Measurements from ENCODE around the gene TRMT10A. TPM values are rescaled to one million over a fixed set of nuclear protein-coding genes. Genes with fewer than 3 reads are reported as not detected.

Gene TRMT10A
- total RNA-seq, 3 donors from 2014 or later (not counting 1 experiment from before 2014, with no cell fraction given), result 1.6 to 2.6 (median 2.2) TPM

DNA sequence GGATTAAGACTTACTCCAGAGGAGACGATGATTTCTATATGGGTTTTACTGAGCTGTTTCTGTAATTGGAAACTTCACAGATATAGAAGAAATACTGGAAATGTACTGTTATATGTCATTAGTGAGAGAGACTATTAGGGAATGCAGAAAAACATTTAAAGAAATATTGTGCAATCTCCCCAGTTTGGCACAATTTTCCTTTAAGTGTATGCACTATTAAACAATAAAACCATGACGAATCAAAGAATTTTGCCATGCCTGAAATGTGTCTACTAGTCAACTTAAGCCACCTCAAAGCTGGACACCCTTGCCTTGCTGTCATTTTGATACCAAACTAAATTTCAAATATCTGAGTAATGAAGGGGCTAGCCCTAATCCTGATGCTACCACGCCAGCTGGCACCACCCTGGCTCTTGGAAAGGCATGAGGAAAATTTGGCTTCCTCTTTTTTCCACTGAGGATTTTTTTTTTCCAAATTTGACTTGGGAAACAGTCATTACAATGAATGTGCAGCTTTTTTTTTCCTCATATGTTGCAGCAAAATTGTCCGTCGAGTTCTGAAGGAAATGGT is 46.9 kb upstream of the TRMT10A start:
- DNase-seq (no peak), ATAC-seq (no peak)
- Mint-ChIP-seq H3K27me3 (ENCODE audit: low read depth in 2 of 2) (peaks cover 6 to 27% of the 10 kb centered on the region in 2 donors), H3K4me1 (no peaks in the 10 kb centered on the region), H3K36me3 (no peaks in the 10 kb centered on the region), H3K27ac (no peak overlapping the region), H3K4me3 (no peak overlapping the region), H3K9me3 (no peaks in the 10 kb centered on the region)
- H3K36me3 ChIP-seq (ENCODE audit: control insufficient read depth, insufficient read depth, low read length), result no peaks in the 10 kb centered on the region
- no peaks in the 10 kb centered on the region for H3K27me3 ChIP-seq (ENCODE audit: control insufficient read depth, insufficient read depth, low read length)
- no peak overlapping the region for H3K4me3 ChIP-seq (ENCODE audit: low read length)
- H3K27ac ChIP-seq (ENCODE audit: low read length), result no peak overlapping the region
- TF ChIP-seq, protein P1, sequence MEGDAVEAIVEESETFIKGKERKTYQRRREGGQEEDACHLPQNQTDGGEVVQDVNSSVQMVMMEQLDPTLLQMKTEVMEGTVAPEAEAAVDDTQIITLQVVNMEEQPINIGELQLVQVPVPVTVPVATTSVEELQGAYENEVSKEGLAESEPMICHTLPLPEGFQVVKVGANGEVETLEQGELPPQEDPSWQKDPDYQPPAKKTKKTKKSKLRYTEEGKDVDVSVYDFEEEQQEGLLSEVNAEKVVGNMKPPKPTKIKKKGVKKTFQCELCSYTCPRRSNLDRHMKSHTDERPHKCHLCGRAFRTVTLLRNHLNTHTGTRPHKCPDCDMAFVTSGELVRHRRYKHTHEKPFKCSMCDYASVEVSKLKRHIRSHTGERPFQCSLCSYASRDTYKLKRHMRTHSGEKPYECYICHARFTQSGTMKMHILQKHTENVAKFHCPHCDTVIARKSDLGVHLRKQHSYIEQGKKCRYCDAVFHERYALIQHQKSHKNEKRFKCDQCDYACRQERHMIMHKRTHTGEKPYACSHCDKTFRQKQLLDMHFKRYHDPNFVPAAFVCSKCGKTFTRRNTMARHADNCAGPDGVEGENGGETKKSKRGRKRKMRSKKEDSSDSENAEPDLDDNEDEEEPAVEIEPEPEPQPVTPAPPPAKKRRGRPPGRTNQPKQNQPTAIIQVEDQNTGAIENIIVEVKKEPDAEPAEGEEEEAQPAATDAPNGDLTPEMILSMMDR (IDR thresholded peaks at IDR 0.05), result no peak
- no peaks in the 10 kb centered on the region for H3K9me3 ChIP-seq (ENCODE audit: control insufficient read depth, insufficient read depth, low read length)
- 91% methylated on average over 5 of the region's 5 CpGs for WGBS (ENCODE audit: insufficient coverage)
- H3K4me1 ChIP-seq (ENCODE audit: control insufficient read depth, insufficient read depth, low read length), result no peaks in the 10 kb centered on the region
- intact Hi-C loops (cut with micrococcal nuclease), result no loop called here

DNA sequence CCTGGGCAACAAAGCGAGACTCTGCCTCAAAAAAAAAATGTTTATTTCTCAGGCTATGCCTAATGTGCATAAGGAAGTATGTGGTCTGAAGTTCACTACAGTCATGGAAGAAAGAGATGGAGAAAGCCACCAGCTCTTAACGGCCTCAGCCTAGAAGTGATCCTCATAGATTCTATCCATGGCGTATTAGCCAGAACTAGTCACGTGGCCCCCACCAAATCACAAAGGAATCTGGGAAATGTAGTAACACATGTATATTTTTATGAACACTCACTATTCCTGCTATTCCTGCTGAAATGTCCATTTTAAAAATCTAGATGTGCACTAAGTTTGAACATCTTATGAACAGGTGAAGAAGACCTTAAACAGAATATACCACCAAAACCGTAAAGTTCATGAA is 44.6 kb upstream of the TRMT10A start:
- TF ChIP-seq, protein P1 (IDR thresholded peaks at IDR 0.05), result no peak
- no peaks in the 10 kb centered on the region for H3K36me3 Mint-ChIP-seq
- no peaks in the 10 kb centered on the region for H3K4me1 Mint-ChIP-seq
- H3K36me3 ChIP-seq (ENCODE audit: control insufficient read depth, insufficient read depth, low read length), result no peaks in the 10 kb centered on the region
- no peak overlapping the region for H3K27ac Mint-ChIP-seq
- H3K27me3 Mint-ChIP-seq (ENCODE audit: low read depth in 2 of 2), result peaks cover 12 to 38% of the 10 kb centered on the region in 2 donors
- H3K4me1 ChIP-seq (ENCODE audit: control insufficient read depth, insufficient read depth, low read length), result no peaks in the 10 kb centered on the region
- ATAC-seq, result no peak
- H3K9me3 Mint-ChIP-seq, result no peaks in the 10 kb centered on the region
- no peak for DNase-seq
- no peak overlapping the region for H3K4me3 ChIP-seq (ENCODE audit: low read length)
- WGBS (ENCODE audit: insufficient coverage), result 86% methylated on average over 3 of the region's 5 CpGs
- peaks cover 2% of the 10 kb centered on the region for H3K27me3 ChIP-seq (ENCODE audit: control insufficient read depth, insufficient read depth, low read length)
- H3K4me3 Mint-ChIP-seq, result no peak overlapping the region
- intact Hi-C loops (cut with micrococcal nuclease), result no loop called here
- H3K27ac ChIP-seq (ENCODE audit: low read length), result no peak overlapping the region
- H3K9me3 ChIP-seq (ENCODE audit: control insufficient read depth, insufficient read depth, low read length), result no peaks in the 10 kb centered on the region

DNA sequence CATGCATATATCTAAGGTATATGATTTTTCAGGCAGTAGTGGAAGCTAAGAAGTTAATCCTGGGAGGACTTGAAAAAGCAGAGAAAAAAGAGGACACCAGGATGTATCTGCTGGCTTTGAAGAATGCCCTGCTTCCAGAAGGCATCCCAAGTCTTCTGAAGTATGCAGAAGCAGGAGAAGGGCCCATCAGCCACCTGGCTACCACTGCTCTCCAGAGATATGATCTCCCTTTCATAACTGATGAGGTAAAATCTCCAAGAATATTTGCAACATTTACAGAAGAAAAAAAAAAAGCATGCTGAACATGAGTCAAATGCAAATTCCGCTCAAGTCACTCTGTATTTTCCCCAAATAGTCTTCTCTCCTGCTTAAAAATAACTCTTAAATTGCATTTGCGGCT is 42.9 kb upstream of the TRMT10A start:
- 95% methylated on average over 2 of the region's 2 CpGs for WGBS (ENCODE audit: insufficient coverage)
- intact Hi-C loops (cut with micrococcal nuclease), result no loop called here
- H3K27me3 Mint-ChIP-seq (ENCODE audit: low read depth in 2 of 2), result peaks cover 17 to 46% of the 10 kb centered on the region in 2 donors
- Histone ChIP-seq H3K9me3 (ENCODE audit: control insufficient read depth, insufficient read depth, low read length) (no peaks in the 10 kb centered on the region), H3K27me3 (ENCODE audit: control insufficient read depth, insufficient read depth, low read length) (peaks cover 2% of the 10 kb centered on the region), H3K4me3 (ENCODE audit: low read length) (no peak overlapping the region), H3K4me1 (ENCODE audit: control insufficient read depth, insufficient read depth, low read length) (no peaks in the 10 kb centered on the region), H3K36me3 (ENCODE audit: control insufficient read depth, insufficient read depth, low read length) (no peaks in the 10 kb centered on the region), H3K27ac (ENCODE audit: low read length) (no peak overlapping the region)
- ATAC-seq (no peak), DNase-seq (no peak)
- H3K4me1 Mint-ChIP-seq, result no peaks in the 10 kb centered on the region
- TF ChIP-seq, protein P1 (IDR thresholded peaks at IDR 0.05), result no peak
- H3K9me3 Mint-ChIP-seq, result no peaks in the 10 kb centered on the region
- H3K36me3 Mint-ChIP-seq, result no peaks in the 10 kb centered on the region
- no peak overlapping the region for H3K27ac Mint-ChIP-seq
- no peak overlapping the region for H3K4me3 Mint-ChIP-seq

DNA sequence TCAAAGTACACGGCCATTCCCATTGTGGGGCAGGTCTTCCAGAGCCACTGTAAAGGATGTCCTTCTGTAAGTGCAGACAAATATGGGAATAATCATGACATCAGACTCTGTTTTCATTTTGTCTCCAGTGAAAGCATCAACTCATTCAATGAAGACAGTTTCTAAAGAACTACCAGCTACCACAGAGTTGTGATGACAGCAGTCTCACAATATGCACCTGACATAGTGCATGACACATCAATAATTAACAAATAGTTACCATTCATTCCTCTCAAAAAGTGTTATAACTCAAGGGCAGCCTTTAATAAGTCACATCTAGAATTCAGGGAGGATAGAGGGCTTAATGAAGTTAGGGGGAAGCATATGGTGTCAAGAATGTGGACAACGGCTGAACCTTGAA is 31.0 kb upstream of the TRMT10A start:
- H3K9me3 Mint-ChIP-seq, result no peaks in the 10 kb centered on the region
- Histone ChIP-seq H3K4me3 (ENCODE audit: low read length) (no peak overlapping the region), H3K27me3 (ENCODE audit: control insufficient read depth, insufficient read depth, low read length) (peaks cover 2% of the 10 kb centered on the region), H3K36me3 (ENCODE audit: control insufficient read depth, insufficient read depth, low read length) (no peaks in the 10 kb centered on the region), H3K27ac (ENCODE audit: low read length) (no peak overlapping the region), H3K9me3 (ENCODE audit: control insufficient read depth, insufficient read depth, low read length) (no peaks in the 10 kb centered on the region), H3K4me1 (ENCODE audit: control insufficient read depth, insufficient read depth, low read length) (no peaks in the 10 kb centered on the region)
- WGBS (ENCODE audit: insufficient coverage), result 98% methylated on average over 2 of the region's 2 CpGs
- no peak overlapping the region for H3K4me3 Mint-ChIP-seq
- DNase-seq, result no peak
- H3K36me3 Mint-ChIP-seq, result no peaks in the 10 kb centered on the region
- no peaks in the 10 kb centered on the region for H3K4me1 Mint-ChIP-seq
- no peak overlapping the region for H3K27ac Mint-ChIP-seq
- ATAC-seq, result no peak
- H3K27me3 Mint-ChIP-seq (ENCODE audit: low read depth in 2 of 2), result peaks cover 6 to 26% of the 10 kb centered on the region in 2 donors
- intact Hi-C loops (cut with micrococcal nuclease), result no loop called here
- TF ChIP-seq, protein P1 (IDR thresholded peaks at IDR 0.05), result no peak
